Body of pancreas (tissue), 4 donors: ENCODE data around the gene NFS1.

Experiments used
- CTCF ChIP-seq, 7 experiments: fragments of 450-650 bp in 4 of 7; fragments of 200-600 bp in 3 of 7; sonication (generic) in 3 of 7; IDR thresholded peaks; one replicate each; pipeline ENCODE4 v1.5.1; 2016 to 2019; ENCODE audit warnings: antibody characterized with exemption in 7 of 7
- POLR2A ChIP-seq, 3 donors: fragments of 450-650 bp; IDR thresholded peaks; one replicate each; pipeline ENCODE4 v1.6.1; 2016; ENCODE audit warnings: antibody characterized with exemption in 3 of 3, mild to moderate bottlenecking in 2 of 3

- no peak for TF ChIP-seq CTCF (IDR thresholded peaks at IDR 0.05)
- TF ChIP-seq POLR2A (IDR thresholded peaks at IDR 0.05), result no peak
Measured at GRCh38 chr20:35714127-35714526, 15.0 kb upstream of the NFS1 start.
